ENCODE data around the gene CADM1.

CADM1 gene

DNA sequence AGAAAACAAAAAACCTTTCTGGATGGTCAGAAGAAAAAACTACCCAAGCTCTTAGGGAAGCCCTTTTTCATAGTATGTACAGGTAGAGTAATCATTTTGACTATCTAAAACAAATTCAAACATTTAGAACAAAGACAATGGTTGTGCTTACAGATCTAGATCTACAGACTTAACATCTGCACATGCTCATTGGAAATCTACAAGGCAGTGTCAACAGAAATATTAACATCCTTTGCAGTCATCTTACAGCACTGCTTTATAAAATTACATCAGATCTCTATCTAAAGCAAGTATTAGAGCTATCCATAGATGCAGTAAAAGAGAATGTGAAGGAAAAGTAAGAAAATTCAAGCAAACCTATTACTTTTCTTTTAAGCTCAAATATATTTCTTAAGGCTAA is 110.3 kb downstream of the CADM1 start:
- no peak for DNase-seq

DNA sequence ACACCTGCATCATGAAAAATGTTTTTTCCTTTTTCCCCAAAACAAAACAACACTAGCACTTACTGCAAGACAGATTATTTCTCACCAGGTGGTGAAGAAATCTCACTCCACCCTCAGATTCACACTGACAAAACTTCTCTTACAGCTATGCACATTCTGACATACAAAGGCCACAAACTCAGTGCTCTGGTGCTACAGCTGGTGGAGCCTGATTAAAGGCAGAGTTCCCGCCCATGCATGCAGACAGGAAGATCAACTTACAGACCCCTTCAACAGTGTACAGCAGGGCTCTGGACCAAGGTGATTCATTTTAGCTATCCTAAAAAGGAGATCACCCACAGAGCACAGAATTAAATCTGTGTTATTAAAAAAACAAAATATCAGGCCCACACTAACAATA is 112.6 kb downstream of the CADM1 start:
- DNase-seq: no peak

DNA sequence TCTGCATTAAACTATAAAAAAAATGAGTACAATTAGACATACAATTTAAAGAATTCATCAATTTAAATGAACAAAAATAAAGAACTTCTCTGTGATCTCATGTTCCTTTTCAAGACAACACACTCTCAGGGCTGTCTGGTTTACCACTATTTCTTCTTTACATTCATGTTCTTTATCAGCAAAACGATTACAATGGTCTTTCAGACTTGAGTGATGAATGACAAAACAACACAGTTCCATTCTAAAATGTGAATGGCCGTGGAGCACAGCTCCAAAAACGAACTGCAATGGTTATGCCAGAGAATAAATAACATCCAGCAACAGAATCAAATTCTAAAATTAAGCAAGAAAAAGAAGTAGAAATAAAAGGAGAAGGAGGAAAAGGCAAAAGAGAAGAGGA is 113.1 kb downstream of the CADM1 start:
- DNase-seq: no peak

- no peak for DNase-seq
These were observed 113.8 kb downstream of the CADM1 start for GRCh38 chr11:115390441-115390840.

DNA sequence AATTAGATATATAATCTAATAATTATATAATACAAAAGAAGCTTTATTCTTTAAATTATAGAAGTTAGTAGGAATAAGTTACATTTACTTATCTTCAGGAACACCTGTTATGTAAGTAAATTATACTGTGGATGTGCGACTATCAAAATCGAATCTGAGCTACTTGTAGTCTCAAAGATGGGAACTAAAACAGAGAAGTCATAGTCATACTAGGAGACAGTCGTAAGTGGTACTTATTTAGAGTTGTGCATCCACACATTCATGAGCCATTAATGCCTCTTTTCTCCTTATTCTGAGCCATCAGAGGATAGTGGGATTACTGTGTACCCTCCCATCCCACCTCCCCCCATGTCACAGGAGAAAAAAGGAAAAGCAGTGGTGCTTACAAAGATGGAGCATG is 114.4 kb downstream of the CADM1 start:
- DNase-seq: no peak

DNA sequence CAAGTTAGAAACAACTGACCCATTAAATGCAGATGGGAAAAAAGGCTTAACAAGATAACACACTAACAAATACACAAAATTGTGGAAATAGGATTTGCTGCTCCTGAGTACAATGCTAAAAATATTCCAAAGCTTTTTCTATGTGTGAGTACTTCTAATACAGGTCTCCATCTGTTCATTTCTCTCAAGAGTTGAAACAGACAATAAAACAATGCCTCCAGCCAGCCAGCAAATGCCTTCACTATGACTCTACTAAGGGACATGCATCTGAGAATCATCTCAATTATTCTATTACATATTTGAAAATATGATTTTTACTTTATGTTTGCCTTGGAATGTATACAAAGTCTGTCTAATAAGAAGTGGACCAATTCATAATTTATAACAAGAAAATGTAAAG is 119.0 kb downstream of the CADM1 start:
- DNase-seq: no peak

GRCh38 chr11:115384236-115384635 is 120.0 kb downstream of the CADM1 start:
- no peak for DNase-seq

DNA sequence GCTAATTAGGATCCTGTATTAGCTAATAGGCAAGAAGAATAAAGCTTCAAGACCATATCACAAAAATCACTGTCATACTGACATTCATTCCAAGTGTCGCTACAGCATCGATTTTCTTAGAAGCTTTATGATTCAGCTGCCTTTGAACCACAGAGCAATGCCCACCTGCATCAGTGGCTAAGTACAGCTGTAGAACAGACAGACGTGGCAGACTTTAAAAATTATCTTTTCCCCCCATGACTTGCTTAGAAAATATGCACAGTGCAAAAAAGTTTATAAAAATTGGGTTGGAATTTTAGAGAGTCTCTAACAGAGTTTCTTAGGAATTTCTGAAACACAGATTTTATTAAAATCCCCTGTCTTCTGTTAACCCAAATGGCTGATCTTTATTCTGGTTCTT is 120.8 kb downstream of the CADM1 start:
- DNase-seq: no peak

DNA sequence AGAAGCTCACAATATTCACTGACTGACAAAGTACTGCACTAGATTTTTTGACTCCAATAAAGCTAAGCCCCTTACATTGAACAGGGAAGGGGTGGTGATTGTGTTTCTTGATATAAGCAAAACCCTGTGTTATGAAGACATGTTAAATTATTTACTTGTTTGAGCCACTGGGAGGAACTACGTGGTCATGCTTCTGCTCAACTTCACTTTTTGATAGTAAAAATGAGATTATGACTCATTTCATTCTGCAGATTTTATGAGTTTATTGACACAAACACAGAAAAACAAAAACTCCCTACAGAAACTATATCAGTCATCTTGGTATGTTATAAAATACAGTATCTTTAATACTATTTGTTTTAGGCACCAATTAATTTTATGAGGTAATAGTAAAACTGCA is 124.7 kb downstream of the CADM1 start:
- no peak for DNase-seq

DNA sequence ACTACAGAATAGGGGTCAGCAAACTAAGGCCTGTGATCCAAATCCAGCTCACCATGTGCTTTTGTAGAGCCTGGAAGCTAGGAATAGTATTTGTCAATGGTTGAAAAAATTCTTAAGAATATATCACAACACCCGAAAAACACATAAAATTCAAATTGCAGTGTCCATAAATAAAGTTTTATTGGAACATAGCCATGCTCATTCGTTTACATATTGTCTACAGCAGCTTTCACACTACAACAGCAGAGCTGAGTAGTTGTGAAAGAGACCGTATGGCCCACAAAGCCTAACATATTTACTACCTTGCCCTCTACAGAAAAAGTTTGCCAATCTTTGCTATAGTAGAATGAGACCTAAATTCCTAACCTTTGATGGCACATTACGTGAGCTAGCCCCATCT is 125.7 kb downstream of the CADM1 start:
- no peak for DNase-seq

DNA sequence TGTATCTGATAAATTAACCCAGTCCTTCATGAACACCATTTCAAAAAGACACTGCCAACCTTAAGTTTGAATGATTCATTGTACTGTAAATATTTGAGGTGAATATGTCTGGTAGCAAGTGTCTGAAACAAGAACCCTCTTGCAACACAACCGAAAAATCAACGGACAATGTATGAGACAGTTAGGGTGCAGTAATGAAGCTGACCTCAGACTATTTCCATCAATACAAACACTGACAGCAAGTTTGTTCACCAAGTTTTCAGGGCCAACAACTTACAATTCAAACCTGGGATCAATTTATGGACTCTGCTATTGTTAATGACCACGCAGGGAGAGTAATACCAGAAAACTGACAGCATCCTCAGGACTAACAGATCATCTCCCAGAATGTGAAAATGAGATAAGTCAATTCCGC is 126.3 kb downstream of the CADM1 start:
- no peak for DNase-seq

DNA sequence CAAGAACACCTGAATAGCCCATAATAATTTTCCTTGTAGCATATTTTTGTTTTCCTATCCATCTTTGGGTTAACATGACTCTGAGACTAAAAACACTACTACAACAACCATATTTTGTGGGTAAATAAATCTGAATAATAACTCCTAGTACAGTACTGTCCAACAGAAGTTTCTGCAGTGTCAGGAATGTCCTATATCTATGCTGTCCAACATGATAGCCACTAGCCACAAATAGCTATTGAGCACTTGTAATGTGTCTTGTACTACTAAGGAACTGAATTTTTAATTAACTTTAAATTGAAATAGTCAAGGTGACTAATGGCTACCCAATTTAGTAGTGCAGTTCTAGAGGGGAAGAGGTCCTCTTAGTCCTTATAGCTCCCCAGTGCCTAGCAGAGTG is 135.6 kb downstream of the CADM1 start:
- no peak for DNase-seq

DNA sequence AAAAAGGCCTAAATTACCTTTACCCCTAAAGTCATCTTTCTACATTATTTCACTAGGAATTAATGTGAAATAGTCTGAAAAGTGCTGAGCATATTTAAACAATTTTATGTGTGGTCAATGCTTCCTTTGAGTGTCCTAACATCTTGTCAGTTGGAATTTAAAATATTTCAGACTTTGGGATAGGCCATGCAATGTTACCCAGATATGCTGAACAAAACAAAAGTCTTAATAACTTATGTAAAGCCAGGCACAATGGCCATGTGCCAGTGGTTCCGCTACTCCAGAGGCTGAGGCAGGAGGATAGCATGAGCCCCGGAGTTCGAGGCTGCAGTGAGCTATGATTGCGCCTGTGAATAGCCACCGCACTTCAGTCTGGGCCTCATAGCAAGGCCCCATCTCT is 137.4 kb downstream of the CADM1 start:
- no peak for DNase-seq

DNA sequence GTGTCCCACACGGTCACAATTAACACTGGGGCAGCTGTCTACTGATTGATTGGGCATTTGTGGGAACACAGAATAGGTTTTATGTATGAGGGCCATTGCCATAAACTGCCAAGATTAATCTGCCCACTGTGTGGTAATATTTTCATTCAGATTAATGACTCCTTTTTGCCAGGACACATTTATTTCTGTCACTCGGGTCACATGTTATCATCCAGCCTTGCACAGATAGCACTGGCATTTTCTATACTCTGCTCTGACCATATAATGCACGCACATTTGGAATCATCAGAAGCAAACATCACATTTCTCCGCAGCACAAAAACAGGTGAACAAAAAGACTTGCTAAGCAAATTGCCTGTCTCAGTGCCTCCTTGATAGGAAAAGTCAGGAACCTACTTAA is 138.3 kb downstream of the CADM1 start:
- DNase-seq: no peak

- DNase-seq: no peak
These were observed 139.3 kb downstream of the CADM1 start for GRCh38 chr11:115364896-115365295.

DNA sequence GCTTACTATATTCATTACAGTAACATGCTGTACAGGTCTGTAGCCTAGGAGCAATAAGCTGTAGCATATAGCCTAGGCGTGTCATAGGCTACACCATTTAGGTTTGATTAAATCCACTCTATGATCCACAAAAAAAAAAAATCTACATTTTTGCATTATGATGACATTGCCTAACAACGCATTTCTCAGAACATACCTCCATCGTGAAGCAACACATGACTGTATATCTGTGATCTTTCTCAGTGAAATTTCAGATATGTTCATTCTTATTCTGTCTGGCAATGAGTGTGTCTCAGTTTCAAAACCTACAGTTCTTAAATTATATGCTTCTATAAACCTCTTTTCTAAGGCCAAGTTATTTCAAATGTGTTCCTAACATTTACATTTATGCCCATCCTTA is 140.3 kb downstream of the CADM1 start:
- no peak for DNase-seq

DNA sequence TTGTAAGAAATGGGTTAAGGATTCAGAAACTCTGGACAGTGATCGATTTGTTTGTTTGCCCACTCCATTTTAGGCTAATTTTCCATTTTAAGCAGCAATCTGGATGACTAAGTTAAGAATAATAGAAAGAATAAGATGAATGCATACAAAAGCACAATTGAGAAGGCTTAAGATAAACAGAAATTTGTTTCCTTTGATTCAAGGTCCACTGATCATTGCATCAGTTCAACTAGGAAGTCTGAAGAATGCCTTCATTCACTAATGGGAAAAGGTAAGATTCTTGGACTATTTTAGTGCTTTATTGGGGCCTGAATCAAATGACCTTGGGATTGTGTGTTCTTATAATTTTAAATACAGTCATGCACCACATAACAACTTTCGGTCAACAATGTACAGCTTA is 140.8 kb downstream of the CADM1 start:
- DNase-seq: no peak

DNA sequence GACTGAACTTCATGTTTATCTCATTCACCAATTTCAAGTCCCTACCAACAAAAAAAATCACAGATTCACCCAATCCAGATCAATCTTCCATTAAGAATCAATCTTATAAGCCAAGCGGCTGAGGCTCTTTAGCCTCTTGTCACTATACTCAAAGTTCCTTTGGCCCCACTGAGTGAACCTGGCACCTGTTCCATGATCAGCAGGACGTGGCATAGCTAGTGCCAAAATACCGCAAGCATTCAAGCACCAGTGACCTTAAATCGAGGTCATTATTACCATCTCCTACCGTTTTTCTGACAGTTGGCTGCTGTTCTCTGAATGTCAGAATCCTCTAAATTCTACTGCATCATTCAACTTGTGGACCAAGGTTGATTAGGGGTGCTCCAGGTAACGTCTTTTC is 141.2 kb downstream of the CADM1 start:
- no peak for DNase-seq

GRCh38 chr11:115361025-115361424 is 143.2 kb downstream of the CADM1 start:
- DNase-seq: no peak

- no peak for DNase-seq
These were observed 143.9 kb downstream of the CADM1 start for GRCh38 chr11:115360186-115360824.

DNA sequence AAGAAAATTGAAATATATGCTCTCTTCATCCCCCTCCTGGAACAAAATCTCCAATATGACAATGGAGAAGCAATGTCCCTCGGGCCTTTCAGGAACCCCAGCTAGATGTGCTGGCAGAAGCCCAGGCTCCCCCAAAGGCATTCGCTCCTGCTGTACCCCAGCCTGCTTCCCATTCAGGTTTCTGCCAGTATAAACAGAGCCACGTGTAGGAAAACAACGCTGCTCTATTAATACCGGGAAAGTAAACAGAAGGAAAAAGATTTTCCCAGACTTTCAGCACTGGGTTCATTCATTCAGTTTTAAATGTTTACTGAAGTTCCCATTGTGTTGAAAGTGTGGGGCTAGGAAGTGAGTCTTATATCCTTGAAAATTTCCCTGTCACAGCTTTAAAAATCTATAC is 147.1 kb downstream of the CADM1 start:
- DNase-seq: no peak

GRCh38 chr11:115352805-115353485 is 151.3 kb downstream of the CADM1 start:
- DNase-seq: no peak

GRCh38 chr11:115349335-115350017 is 154.7 kb downstream of the CADM1 start:
- no peak for DNase-seq

GRCh38 chr11:115348416-115348815 is 155.8 kb downstream of the CADM1 start:
- DNase-seq: no peak
